ENCODE results near the gene DENND1B. TPM values are rescaled to one million over a fixed set of nuclear protein-coding genes. Genes with fewer than 3 reads are reported as not detected.

DENND1B gene
- total RNA-seq, 1 experiment from 2014 or later: 9.6 TPM

GRCh38 chr1:197632651-197633050, 142.6 kb downstream of the DENND1B start:
- peaks cover 0 to 9% of the 10 kb centered on the region in 2 experiments; a peak in 2 of 4 replicates for H3K9me3 ChIP-seq (ENCODE audit: control insufficient read depth in 1 of 2, insufficient read depth in 1 of 2, low read depth in 1 of 2, low read length in 2 of 2)
- H3K4me1 ChIP-seq (ENCODE audit: control insufficient read depth in 1 of 2, insufficient read depth in 2 of 2, low read length in 2 of 2): no peaks in the 10 kb centered on the region
- no peak overlapping the region for H3K4me3 ChIP-seq (replicated peaks in 1 of 2; ENCODE audit: low read depth in 1 of 2, low read length in 2 of 2)
- H3K27me3 ChIP-seq (ENCODE audit: insufficient read depth, low read length): no peaks in the 10 kb centered on the region
- intact Hi-C loops (cut with micrococcal nuclease): no loop called here
- ChIA-PET CTCF (no interaction called here), POLR2A (no interaction called here), RAD21 (ENCODE audit: low non-redundant PET in 1 of 2, low total read pairs in 2 of 2, uncharacterized antibody in 2 of 2, unreplicated experiment in 2 of 2) (no interaction called here)
- H4K20me1 ChIP-seq (ENCODE audit: insufficient read depth): no peaks in the 10 kb centered on the region
- ATAC-seq (no peak), DNase-seq (ENCODE audit: low read depth, low spot score) (no peak)
- no peak overlapping the region for H3K9ac ChIP-seq (ENCODE audit: low read length)
- no peak overlapping the region for H3K27ac ChIP-seq (ENCODE audit: low read depth, low read length)
- TF ChIP-seq ELF1 (IDR thresholded peaks at IDR 0.05; ENCODE audit: borderline replicate concordance, low read depth) (no peak), MAX (IDR thresholded peaks at IDR 0.05) (no peak), POLR2A (IDR thresholded peaks at IDR 0.05; ENCODE audit: borderline replicate concordance, extremely low read depth, insufficient read depth, insufficient read length) (no peak), REST (IDR thresholded peaks at IDR 0.05; ENCODE audit: low read depth) (no peak), ATF3 (IDR thresholded peaks at IDR 0.05) (no peak), CBX3 (IDR thresholded peaks at IDR 0.05; ENCODE audit: low read depth) (no peak), SIN3A (IDR thresholded peaks at IDR 0.05; ENCODE audit: low read depth) (no peak), CEBPB (IDR thresholded peaks at IDR 0.05; ENCODE audit: low read depth) (no peak)
- no TSS peak for BruUV-seq (replicated peaks)
- H3K9me2 ChIP-seq (ENCODE audit: insufficient read depth): no peaks in the 10 kb centered on the region
- no peaks in the 10 kb centered on the region for H3K79me2 ChIP-seq (ENCODE audit: insufficient read depth, low read length)
- no peak overlapping the region for H2AFZ ChIP-seq (ENCODE audit: low read depth, low read length, poor library complexity, severe bottlenecking)
- no peaks in the 10 kb centered on the region for H3K36me3 ChIP-seq (ENCODE audit: control insufficient read depth in 1 of 2, insufficient read depth in 2 of 2, low read length in 2 of 2)
- H3K4me2 ChIP-seq (ENCODE audit: low read length): no peak overlapping the region

Measured in HCT116 (cell line).